ENCODE data around the gene DENND5A. TPM values are rescaled to one million over a fixed set of nuclear protein-coding genes. Genes with fewer than 3 reads are reported as not detected.

The DENND5A gene
- total and polyA plus RNA-seq, 9 of the 15 experiments (the other 6 are each of a cell fraction or from before 2014, with no cell fraction given), result 11.7 to 130 (median 46.3) TPM

DNA sequence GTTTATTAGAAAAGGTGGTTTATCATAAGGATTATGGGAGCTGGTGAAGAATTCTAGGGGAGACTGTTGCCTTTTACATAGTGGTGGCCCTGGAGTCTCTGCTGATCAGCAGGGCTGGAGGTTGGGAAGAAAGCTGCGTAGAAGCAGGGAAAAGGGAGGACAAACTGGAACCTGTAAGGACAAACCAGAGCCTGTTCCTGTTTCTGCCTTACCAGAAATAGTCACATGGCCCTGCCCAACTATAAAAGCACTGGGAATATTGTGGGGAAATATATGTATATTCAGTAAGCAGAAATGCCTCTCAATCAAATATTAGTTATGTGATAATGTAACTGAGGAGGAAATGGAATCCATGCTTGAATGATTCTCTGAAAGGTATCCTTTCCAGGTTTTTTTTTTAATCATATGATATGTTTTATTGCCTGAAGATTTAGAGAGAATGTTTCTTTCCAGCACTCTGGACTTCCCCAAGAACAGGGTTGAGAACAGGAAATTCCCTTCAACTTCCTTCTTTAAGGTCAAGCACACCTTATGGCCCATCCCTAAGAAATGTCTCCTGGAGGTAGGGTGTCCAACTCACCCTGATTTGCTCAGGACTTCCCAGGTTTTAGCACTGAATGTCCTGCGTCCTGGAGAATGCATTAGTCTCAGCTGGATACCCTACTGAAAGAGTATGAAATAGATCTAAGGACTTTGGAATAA is 139.8 kb downstream of the DENND5A start:
- H4K20me1 ChIP-seq (replicated peaks; ENCODE audit: control insufficient read depth, insufficient read depth, low read length), result no peaks in the 10 kb centered on the region

More for the DNA sequence above, 139.8 kb downstream of the DENND5A start:
- no peak overlapping the region for H3K4me2 ChIP-seq (ENCODE audit: insufficient read depth, low read length)
- no peak overlapping the region for H3K4me3 ChIP-seq
- H3K27ac ChIP-seq (ENCODE audit: extremely low read depth, low read depth, low read length), result no peak overlapping the region
- intact Hi-C loops (cut with micrococcal nuclease), result no loop called here
- H2AFZ ChIP-seq (ENCODE audit: low read depth, low read length), result no peak overlapping the region
- H3K9ac ChIP-seq (ENCODE audit: insufficient read depth in 1 of 2, low read depth in 2 of 2, low read length in 2 of 2), result no peak overlapping the region
- ChIA-PET CTCF (ENCODE audit: low intra/inter-chr PET ratio) (no interaction called here), POLR2A (interaction anchor here (0.8 kb wide), 1 partner anchor 9 kb away, joined by 4 read pairs; no protein-coding TSS in a partner anchor)
- H3K9me3 ChIP-seq (replicated peaks; ENCODE audit: control insufficient read depth, insufficient read depth, low read depth, low read length), result peaks cover 5% of the 10 kb centered on the region
- TF ChIP-seq ZNF717 (CRISPR knock-in tag; IDR thresholded peaks at IDR 0.05) (no peak), KDM5B (IDR thresholded peaks at IDR 0.05; ENCODE audit: insufficient replicate concordance, low read depth, low read length) (no peak)
- TF ChIP-seq, protein P1, sequence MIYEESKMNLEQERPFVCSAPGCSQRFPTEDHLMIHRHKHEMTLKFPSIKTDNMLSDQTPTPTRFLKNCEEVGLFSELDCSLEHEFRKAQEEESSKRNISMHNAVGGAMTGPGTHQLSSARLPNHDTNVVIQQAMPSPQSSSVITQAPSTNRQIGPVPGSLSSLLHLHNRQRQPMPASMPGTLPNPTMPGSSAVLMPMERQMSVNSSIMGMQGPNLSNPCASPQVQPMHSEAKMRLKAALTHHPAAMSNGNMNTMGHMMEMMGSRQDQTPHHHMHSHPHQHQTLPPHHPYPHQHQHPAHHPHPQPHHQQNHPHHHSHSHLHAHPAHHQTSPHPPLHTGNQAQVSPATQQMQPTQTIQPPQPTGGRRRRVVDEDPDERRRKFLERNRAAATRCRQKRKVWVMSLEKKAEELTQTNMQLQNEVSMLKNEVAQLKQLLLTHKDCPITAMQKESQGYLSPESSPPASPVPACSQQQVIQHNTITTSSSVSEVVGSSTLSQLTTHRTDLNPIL (CRISPR knock-in tag; IDR thresholded peaks at IDR 0.05), result no peak
- peaks cover 0 to 11% of the 10 kb centered on the region in 2 experiments; a peak in 2 of 5 replicates for H3K4me1 ChIP-seq (replicated peaks in 1 of 2; ENCODE audit: control insufficient read depth in 2 of 2, insufficient read depth in 2 of 2, low read length in 2 of 2)
- DNase-seq (ENCODE audit: extremely low read depth in 1 of 4, low spot score in 3 of 4), result no peak
- ATAC-seq, result no peak
- H3K27me3 ChIP-seq (ENCODE audit: control insufficient read depth in 2 of 2, insufficient read depth in 2 of 2, low read length in 2 of 2), result no peaks in the 10 kb centered on the region
- no peaks in the 10 kb centered on the region for H3K36me3 ChIP-seq (ENCODE audit: control insufficient read depth, insufficient read depth, low read length)
- no TSS peak for BruUV-seq (replicated peaks)
- no peak for FAIRE-seq
- H3K9me1 ChIP-seq (ENCODE audit: control insufficient read depth, insufficient read depth, low read length), result no peaks in the 10 kb centered on the region
- whole genome bisulfite sequencing (ENCODE audit: insufficient coverage, low coverage, missing lambda C conversion rate), result 40% methylated on average over 2 of the region's 2 CpGs
- no peaks in the 10 kb centered on the region for H3K79me2 ChIP-seq (ENCODE audit: control insufficient read depth, insufficient read depth, low read length)
- in situ Hi-C loops (cut with MboI), result no loop called here
